RWPE1 (cell line): ENCODE data around the gene FASN.
A peak's percentile ranks its signal among the peaks of the same experiment; 100 is the strongest.

Experiments used
- CTCF ChIA-PET: fragments of 350-600 bp; sonication (Branson Sonifier 250); formaldehyde crosslinking; extraction: SDS; loops from one replicate; lab custom pipeline; 2021; lab: Yijun Ruan, JAX
- POLR2A ChIA-PET: fragments of 400-600 bp; formaldehyde crosslinking; extraction: SDS; loops from one replicate; lab custom pipeline; 2020; ENCODE audit warnings: antibody characterized with exemption; ENCODE audit not compliant: low non-redundant PET; lab: Yijun Ruan, JAX
- DNase-seq: peaks from one replicate; pipeline ENCODE4 v3.0.0; 2012; ENCODE audit warnings: low spot score
- H3K27ac ChIP-seq: fragments of 450-650 bp; 2 replicates; pipeline ENCODE4 v1.5.1; 2017
- TF ChIP-seq, protein P1 (sequence below): fragments of 450-650 bp; conservative IDR thresholded peaks from 2 replicates; pipeline ENCODE4 v1.5.1; 2017; ENCODE audit warnings: low read depth, mild to moderate bottlenecking

FASN gene

GRCh38 chr17:82029391-82029790, 68.6 kb downstream of the FASN start:
- no peak for DNase-seq
- peak overlapping the region; percentile 82; the same call in 1 of the 2 replicates for H3K27ac ChIP-seq
- CTCF ChIA-PET, result interaction anchor here (0.5 to 3.1 kb wide), 7 partner anchors 8 to 136 kb away, joined by 3 to 24 read pairs (median 5); partner anchors contain the start of genes CENPX and DCXR
- TF ChIP-seq, protein P1, sequence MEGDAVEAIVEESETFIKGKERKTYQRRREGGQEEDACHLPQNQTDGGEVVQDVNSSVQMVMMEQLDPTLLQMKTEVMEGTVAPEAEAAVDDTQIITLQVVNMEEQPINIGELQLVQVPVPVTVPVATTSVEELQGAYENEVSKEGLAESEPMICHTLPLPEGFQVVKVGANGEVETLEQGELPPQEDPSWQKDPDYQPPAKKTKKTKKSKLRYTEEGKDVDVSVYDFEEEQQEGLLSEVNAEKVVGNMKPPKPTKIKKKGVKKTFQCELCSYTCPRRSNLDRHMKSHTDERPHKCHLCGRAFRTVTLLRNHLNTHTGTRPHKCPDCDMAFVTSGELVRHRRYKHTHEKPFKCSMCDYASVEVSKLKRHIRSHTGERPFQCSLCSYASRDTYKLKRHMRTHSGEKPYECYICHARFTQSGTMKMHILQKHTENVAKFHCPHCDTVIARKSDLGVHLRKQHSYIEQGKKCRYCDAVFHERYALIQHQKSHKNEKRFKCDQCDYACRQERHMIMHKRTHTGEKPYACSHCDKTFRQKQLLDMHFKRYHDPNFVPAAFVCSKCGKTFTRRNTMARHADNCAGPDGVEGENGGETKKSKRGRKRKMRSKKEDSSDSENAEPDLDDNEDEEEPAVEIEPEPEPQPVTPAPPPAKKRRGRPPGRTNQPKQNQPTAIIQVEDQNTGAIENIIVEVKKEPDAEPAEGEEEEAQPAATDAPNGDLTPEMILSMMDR, result no peak
- POLR2A ChIA-PET, result interaction anchor here (0.6 kb wide), 1 partner anchor 11 kb away, joined by 9 read pairs; no protein-coding TSS in a partner anchor

DNA sequence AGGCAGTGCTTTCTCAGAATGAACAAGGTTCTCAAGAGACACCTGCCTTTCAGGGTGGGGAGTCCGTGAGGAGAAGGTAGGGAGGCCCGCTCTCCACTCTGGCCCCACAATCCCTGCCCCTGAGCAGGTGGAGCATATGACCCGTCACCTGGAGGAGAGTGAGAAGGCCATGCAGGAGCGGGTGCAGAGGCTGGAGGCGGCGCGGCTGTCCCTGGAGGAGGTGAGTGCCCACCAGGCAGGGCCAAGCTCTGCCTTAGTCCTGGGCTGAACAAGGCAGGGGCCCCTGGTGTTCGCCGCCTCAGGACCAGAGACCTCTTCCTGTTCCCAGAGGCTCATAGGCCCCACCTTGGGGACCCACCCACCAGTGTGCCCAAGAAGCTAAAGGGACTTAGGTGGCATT, 69.1 kb downstream of the FASN start:
- POLR2A ChIA-PET, result no interaction called here
- no peak for DNase-seq
- CTCF ChIA-PET, result interaction anchor here (0.7 to 3.1 kb wide), 4 partner anchors 9 to 126 kb away, joined by 3 to 24 read pairs (median 10); partner anchors contain the start of gene DCXR
- TF ChIP-seq, protein P1, result no peak
- no peak overlapping the region for H3K27ac ChIP-seq
